Tongue (tissue), 2 donors: ENCODE data around the gene TSGA10. TPM values are rescaled to one million over a fixed set of nuclear protein-coding genes. Genes with fewer than 3 reads are reported as not detected.
"Not testable (repeated sequence)": the region's sequence is repeated elsewhere in the genome, so short reads cannot be mapped to it uniquely, and the experiment has no call there.

Experiments
- DNase-seq: peaks from one replicate; pipeline ENCODE4 v3.0.0-alpha.2; 2015
- total RNA-seq: library from RNA; depleted of rRNA; stranded (reverse); fragments of >200 nt; gene quantifications from one replicate; pipeline ENCODE4 v1.2.3, GENCODE V29; 2014

Gene TSGA10
- total RNA-seq, 1 donor from 2014 or later, result 2.9 TPM

GRCh38 chr2:99072551-99072950 is 82.2 kb downstream of the TSGA10 start:
- no peak for DNase-seq

- DNase-seq, result no peak
Observed at GRCh38 chr2:99067871-99068625, 86.7 kb downstream of the TSGA10 start.

GRCh38 chr2:99066075-99066958 is 88.4 kb downstream of the TSGA10 start:
- DNase-seq, result peak; percentile 50

GRCh38 chr2:99049187-99049586 is 105.6 kb downstream of the TSGA10 start:
- not testable (repeated sequence) for DNase-seq

GRCh38 chr2:99040736-99041300 is 113.9 kb downstream of the TSGA10 start:
- not testable (repeated sequence) for DNase-seq

- DNase-seq, result no peak
Observed at GRCh38 chr2:99035920-99036319, 118.8 kb downstream of the TSGA10 start.

GRCh38 chr2:99032786-99033185 is 122.0 kb downstream of the TSGA10 start:
- no peak for DNase-seq

- DNase-seq, result no peak
Observed at GRCh38 chr2:99032001-99032400, 122.7 kb downstream of the TSGA10 start.

GRCh38 chr2:99031481-99031880 is 123.3 kb downstream of the TSGA10 start:
- no peak for DNase-seq

GRCh38 chr2:99028558-99028957 is 126.2 kb downstream of the TSGA10 start:
- no peak for DNase-seq

- no peak for DNase-seq
Observed at GRCh38 chr2:99027856-99028255, 126.9 kb downstream of the TSGA10 start.

- DNase-seq, result no peak
Observed at GRCh38 chr2:99000708-99001107, 154.0 kb downstream of the TSGA10 start.

GRCh38 chr2:98988695-98989094 is 166.0 kb downstream of the TSGA10 start:
- not testable (repeated sequence) for DNase-seq

GRCh38 chr2:98985905-98986666 is 168.7 kb downstream of the TSGA10 start:
- no peak for DNase-seq

GRCh38 chr2:98975611-98976010 is 179.1 kb downstream of the TSGA10 start:
- no peak for DNase-seq

GRCh38 chr2:98972582-98973167 is 182.1 kb downstream of the TSGA10 start:
- DNase-seq, result no peak

GRCh38 chr2:98959810-98960507 is 194.8 kb downstream of the TSGA10 start:
- DNase-seq, result no peak

GRCh38 chr2:98952966-98953365 is 201.8 kb downstream of the TSGA10 start:
- no peak for DNase-seq

GRCh38 chr2:98948956-98949739 is 205.6 kb downstream of the TSGA10 start:
- DNase-seq, result no peak

- DNase-seq, result no peak
Observed at GRCh38 chr2:98947554-98947953, 207.2 kb downstream of the TSGA10 start.
